ENCODE results near the gene CD36.

Gene CD36

GRCh38 chr7:80648031-80648600 lies 9.7 kb downstream of the CD36 start:
- H3K56ac ChIP-seq (ENCODE audit: low read length): no peak overlapping the region
- no peak for DNase-seq
- no peak overlapping the region for H2BK15ac ChIP-seq (replicated peaks; ENCODE audit: low read depth)
- H3K79me2 ChIP-seq (ENCODE audit: control insufficient read depth, insufficient read depth, low read length): no peaks in the 10 kb centered on the region
- no peak overlapping the region for H4K5ac ChIP-seq (ENCODE audit: low read length)
- H3K4me1 ChIP-seq (ENCODE audit: control insufficient read depth, low read depth, low read length): no peaks in the 10 kb centered on the region
- H3K4me3 ChIP-seq (ENCODE audit: low read length): no peak overlapping the region
- no peak overlapping the region for H3K23ac ChIP-seq (ENCODE audit: low read length)
- no peaks in the 10 kb centered on the region for H3K36me3 ChIP-seq (ENCODE audit: control insufficient read depth, insufficient read depth, low read length)
- no peak overlapping the region for H2AK5ac ChIP-seq (ENCODE audit: low read length)
- H2BK5ac ChIP-seq (ENCODE audit: low read length): no peak overlapping the region
- H3K27ac ChIP-seq (ENCODE audit: low read depth, low read length): no peak overlapping the region
- H4K8ac ChIP-seq (ENCODE audit: low read depth, low read length): no peak overlapping the region
- H3K4me2 ChIP-seq (ENCODE audit: low read length): no peak overlapping the region
- H3K9ac ChIP-seq (ENCODE audit: low read length): no peak overlapping the region
- no peak overlapping the region for H3K18ac ChIP-seq (ENCODE audit: low read length)
- no CpG with 5 or more reads among the region's 2 CpGs for WGBS (ENCODE audit: extremely low coverage, insufficient coverage, low lambda C conversion rate)
- no peaks in the 10 kb centered on the region for H3K27me3 ChIP-seq (ENCODE audit: insufficient read depth, low read length, poor library complexity)
- no peak overlapping the region for H2BK120ac ChIP-seq (ENCODE audit: low read depth, low read length)
- no peaks in the 10 kb centered on the region for H3K79me1 ChIP-seq (ENCODE audit: low read length)
- H3K4ac ChIP-seq (ENCODE audit: low read depth, low read length): no peak overlapping the region

GRCh38 chr7:80649011-80649410 lies 10.6 kb downstream of the CD36 start:
- H2BK120ac ChIP-seq (ENCODE audit: low read depth, low read length): no peak overlapping the region
- no peak overlapping the region for H3K27ac ChIP-seq (ENCODE audit: low read depth, low read length)
- H4K8ac ChIP-seq (ENCODE audit: low read depth, low read length): no peak overlapping the region
- H3K79me2 ChIP-seq (ENCODE audit: control insufficient read depth, insufficient read depth, low read length): no peaks in the 10 kb centered on the region
- no peak overlapping the region for H3K4ac ChIP-seq (ENCODE audit: low read depth, low read length)
- no peak overlapping the region for H3K4me3 ChIP-seq (ENCODE audit: low read length)
- no peak overlapping the region for H3K9ac ChIP-seq (ENCODE audit: low read length)
- H2BK5ac ChIP-seq (ENCODE audit: low read length): no peak overlapping the region
- H3K4me1 ChIP-seq (ENCODE audit: control insufficient read depth, low read depth, low read length): no peaks in the 10 kb centered on the region
- H2BK15ac ChIP-seq (replicated peaks; ENCODE audit: low read depth): no peak overlapping the region
- no peak overlapping the region for H3K4me2 ChIP-seq (ENCODE audit: low read length)
- no peak overlapping the region for H3K18ac ChIP-seq (ENCODE audit: low read length)
- DNase-seq: no peak
- H2AK5ac ChIP-seq (ENCODE audit: low read length): no peak overlapping the region
- no peak overlapping the region for H3K23ac ChIP-seq (ENCODE audit: low read length)
- H3K79me1 ChIP-seq (ENCODE audit: low read length): no peaks in the 10 kb centered on the region
- WGBS (ENCODE audit: extremely low coverage, insufficient coverage, low lambda C conversion rate): no CpG with 5 or more reads among the region's 3 CpGs
- no peak overlapping the region for H3K56ac ChIP-seq (ENCODE audit: low read length)
- H3K27me3 ChIP-seq (ENCODE audit: insufficient read depth, low read length, poor library complexity): no peaks in the 10 kb centered on the region
- no peaks in the 10 kb centered on the region for H3K36me3 ChIP-seq (ENCODE audit: control insufficient read depth, insufficient read depth, low read length)
- H4K5ac ChIP-seq (ENCODE audit: low read length): no peak overlapping the region

GRCh38 chr7:80650030-80650429 lies 11.6 kb downstream of the CD36 start:
- no peak overlapping the region for H3K4me3 ChIP-seq (ENCODE audit: low read length)
- no peak overlapping the region for H2BK15ac ChIP-seq (replicated peaks; ENCODE audit: low read depth)
- no CpG with 5 or more reads among the region's 2 CpGs for WGBS (ENCODE audit: extremely low coverage, insufficient coverage, low lambda C conversion rate)

GRCh38 chr7:80651471-80651870 lies 13.0 kb downstream of the CD36 start:
- Histone ChIP-seq H3K9ac (ENCODE audit: low read length) (no peak overlapping the region), H3K4me2 (ENCODE audit: low read length) (no peak overlapping the region), H3K56ac (ENCODE audit: low read length) (no peak overlapping the region), H3K79me2 (ENCODE audit: control insufficient read depth, insufficient read depth, low read length) (no peaks in the 10 kb centered on the region), H3K4me1 (ENCODE audit: control insufficient read depth, low read depth, low read length) (no peaks in the 10 kb centered on the region), H4K8ac (ENCODE audit: low read depth, low read length) (no peak overlapping the region), H3K27ac (ENCODE audit: low read depth, low read length) (no peak overlapping the region), H3K36me3 (ENCODE audit: control insufficient read depth, insufficient read depth, low read length) (no peaks in the 10 kb centered on the region), H3K23ac (ENCODE audit: low read length) (no peak overlapping the region), H3K4ac (ENCODE audit: low read depth, low read length) (no peak overlapping the region), H2BK15ac (replicated peaks; ENCODE audit: low read depth) (no peak overlapping the region), H3K27me3 (ENCODE audit: insufficient read depth, low read length, poor library complexity) (no peaks in the 10 kb centered on the region), H2BK5ac (ENCODE audit: low read length) (no peak overlapping the region), H2BK120ac (ENCODE audit: low read depth, low read length) (no peak overlapping the region), H3K79me1 (ENCODE audit: low read length) (no peaks in the 10 kb centered on the region), H4K5ac (ENCODE audit: low read length) (no peak overlapping the region), H2AK5ac (ENCODE audit: low read length) (no peak overlapping the region), H3K4me3 (ENCODE audit: low read length) (no peak overlapping the region), H3K18ac (ENCODE audit: low read length) (no peak overlapping the region)
- WGBS (ENCODE audit: extremely low coverage, insufficient coverage, low lambda C conversion rate): no CpG with 5 or more reads among the region's 5 CpGs
- DNase-seq: no peak

More at GRCh38 chr7:80650030-80650429, 11.6 kb downstream of the CD36 start:
- Histone ChIP-seq H3K4me1 (ENCODE audit: control insufficient read depth, low read depth, low read length) (no peaks in the 10 kb centered on the region), H4K5ac (ENCODE audit: low read length) (no peak overlapping the region), H3K27me3 (ENCODE audit: insufficient read depth, low read length, poor library complexity) (no peaks in the 10 kb centered on the region), H3K4me2 (ENCODE audit: low read length) (no peak overlapping the region), H3K79me2 (ENCODE audit: control insufficient read depth, insufficient read depth, low read length) (no peaks in the 10 kb centered on the region), H3K56ac (ENCODE audit: low read length) (no peak overlapping the region), H3K23ac (ENCODE audit: low read length) (no peak overlapping the region), H3K18ac (ENCODE audit: low read length) (no peak overlapping the region), H3K9ac (ENCODE audit: low read length) (no peak overlapping the region), H3K4ac (ENCODE audit: low read depth, low read length) (no peak overlapping the region), H2AK5ac (ENCODE audit: low read length) (no peak overlapping the region), H3K79me1 (ENCODE audit: low read length) (no peaks in the 10 kb centered on the region), H3K36me3 (ENCODE audit: control insufficient read depth, insufficient read depth, low read length) (no peaks in the 10 kb centered on the region), H3K27ac (ENCODE audit: low read depth, low read length) (no peak overlapping the region), H4K8ac (ENCODE audit: low read depth, low read length) (no peak overlapping the region), H2BK120ac (ENCODE audit: low read depth, low read length) (no peak overlapping the region), H2BK5ac (ENCODE audit: low read length) (no peak overlapping the region)
- no peak for DNase-seq

- no CpG with 5 or more reads among the region's 1 CpG for WGBS (ENCODE audit: extremely low coverage, insufficient coverage, low lambda C conversion rate)
- no peak overlapping the region for H3K18ac ChIP-seq (ENCODE audit: low read length)
- H3K79me1 ChIP-seq (ENCODE audit: low read length): no peaks in the 10 kb centered on the region
- no peak overlapping the region for H2BK5ac ChIP-seq (ENCODE audit: low read length)
- no peak for DNase-seq
- H4K5ac ChIP-seq (ENCODE audit: low read length): no peak overlapping the region
- H3K27ac ChIP-seq (ENCODE audit: low read depth, low read length): no peak overlapping the region
- H3K9ac ChIP-seq (ENCODE audit: low read length): no peak overlapping the region
- H3K27me3 ChIP-seq (ENCODE audit: insufficient read depth, low read length, poor library complexity): no peaks in the 10 kb centered on the region
- no peaks in the 10 kb centered on the region for H3K79me2 ChIP-seq (ENCODE audit: control insufficient read depth, insufficient read depth, low read length)
- no peak overlapping the region for H4K8ac ChIP-seq (ENCODE audit: low read depth, low read length)
- H3K4me2 ChIP-seq (ENCODE audit: low read length): no peak overlapping the region
- H3K4me1 ChIP-seq (ENCODE audit: control insufficient read depth, low read depth, low read length): no peaks in the 10 kb centered on the region
- no peak overlapping the region for H3K23ac ChIP-seq (ENCODE audit: low read length)
- no peak overlapping the region for H3K56ac ChIP-seq (ENCODE audit: low read length)
- no peak overlapping the region for H3K4me3 ChIP-seq (ENCODE audit: low read length)
- no peak overlapping the region for H2BK15ac ChIP-seq (replicated peaks; ENCODE audit: low read depth)
- H3K4ac ChIP-seq (ENCODE audit: low read depth, low read length): no peak overlapping the region
- H2BK120ac ChIP-seq (ENCODE audit: low read depth, low read length): no peak overlapping the region
- no peak overlapping the region for H2AK5ac ChIP-seq (ENCODE audit: low read length)
- no peaks in the 10 kb centered on the region for H3K36me3 ChIP-seq (ENCODE audit: control insufficient read depth, insufficient read depth, low read length)
These were observed 14.8 kb downstream of the CD36 start for GRCh38 chr7:80653244-80653643.

- no peak for DNase-seq
- Histone ChIP-seq H3K79me2 (ENCODE audit: control insufficient read depth, insufficient read depth, low read length) (no peaks in the 10 kb centered on the region), H4K8ac (ENCODE audit: low read depth, low read length) (no peak overlapping the region), H3K23ac (ENCODE audit: low read length) (no peak overlapping the region), H3K56ac (ENCODE audit: low read length) (no peak overlapping the region), H3K18ac (ENCODE audit: low read length) (no peak overlapping the region), H3K4me3 (ENCODE audit: low read length) (no peak overlapping the region), H3K4me1 (ENCODE audit: control insufficient read depth, low read depth, low read length) (no peaks in the 10 kb centered on the region), H3K4me2 (ENCODE audit: low read length) (no peak overlapping the region), H2BK120ac (ENCODE audit: low read depth, low read length) (no peak overlapping the region), H2BK15ac (replicated peaks; ENCODE audit: low read depth) (no peak overlapping the region), H3K4ac (ENCODE audit: low read depth, low read length) (no peak overlapping the region), H2BK5ac (ENCODE audit: low read length) (no peak overlapping the region), H3K9ac (ENCODE audit: low read length) (no peak overlapping the region), H3K36me3 (ENCODE audit: control insufficient read depth, insufficient read depth, low read length) (no peaks in the 10 kb centered on the region), H4K5ac (ENCODE audit: low read length) (no peak overlapping the region), H3K27me3 (ENCODE audit: insufficient read depth, low read length, poor library complexity) (no peaks in the 10 kb centered on the region), H3K79me1 (ENCODE audit: low read length) (no peaks in the 10 kb centered on the region), H2AK5ac (ENCODE audit: low read length) (no peak overlapping the region), H3K27ac (ENCODE audit: low read depth, low read length) (no peak overlapping the region)
- WGBS (ENCODE audit: extremely low coverage, insufficient coverage, low lambda C conversion rate): no CpG with 5 or more reads among the region's 2 CpGs
These were observed 16.5 kb downstream of the CD36 start for GRCh38 chr7:80654887-80655340.
